Measurements from ENCODE around the gene ZBTB5. TPM values are rescaled to one million over a fixed set of nuclear protein-coding genes. Genes with fewer than 3 reads are reported as not detected.

The ZBTB5 gene
- total and polyA plus RNA-seq, 2 of the 4 experiments (the other 2 are of a cell fraction): 6.3 to 9.1 TPM

- Histone ChIP-seq H3K18ac (ENCODE audit: low read depth, low read length) (peak overlapping the region; percentile 79), H3K4ac (ENCODE audit: low read depth, low read length) (peak overlapping the region; percentile 98), H4K5ac (ENCODE audit: low read depth, low read length) (peak overlapping the region; percentile 57), H4K8ac (ENCODE audit: low read depth in 2 of 2, low read length in 2 of 2) (peak overlapping the region; percentile 76 to 87), H3K23ac (ENCODE audit: low read depth, low read length) (peak overlapping the region; percentile 97), H3K36me3 (ENCODE audit: control insufficient read depth, insufficient read depth, low read length) (no peaks in the 10 kb centered on the region), H3K9me3 (ENCODE audit: control insufficient read depth, insufficient read depth, low read length) (no peaks in the 10 kb centered on the region; the same call in 1 of the 2 replicates), H3K4me1 (ENCODE audit: control insufficient read depth, insufficient read depth, low read length) (peaks cover 5% of the 10 kb centered on the region), H4K20me1 (ENCODE audit: insufficient read depth, low read length) (no peaks in the 10 kb centered on the region), H2BK20ac (ENCODE audit: low read depth, low read length) (peak overlapping the region; percentile 91), H2AK5ac (ENCODE audit: low read depth, low read length) (peak overlapping the region; percentile 93), H3K4me2 (ENCODE audit: low read depth, low read length) (peak overlapping the region; percentile 79), H2BK5ac (ENCODE audit: low read depth, low read length, poor library complexity, severe bottlenecking) (peak overlapping the region; percentile 99), H3K9ac (ENCODE audit: low read depth, low read length) (peak overlapping the region; percentile 91), H3K27ac (ENCODE audit: insufficient read depth, low read length) (peak overlapping the region; percentile 90), H2BK15ac (ENCODE audit: low read depth, low read length) (peak overlapping the region; percentile 20; the same call in 1 of the 3 replicates), H3K14ac (replicated peaks; ENCODE audit: low read depth, low read length) (peak overlapping the region; percentile 99), H3K4me3 (ENCODE audit: insufficient read depth, low read depth, low read length) (peak overlapping the region; percentile 43), H3K56ac (ENCODE audit: extremely low read depth, insufficient read depth, low read length) (peak overlapping the region; percentile 98), H4K91ac (ENCODE audit: insufficient read depth, low read depth, low read length) (peak overlapping the region; percentile 93), H3K79me1 (ENCODE audit: low read depth in 1 of 2, low read length in 2 of 2) (no peaks in the 10 kb centered on the region), H2BK120ac (ENCODE audit: low read depth, low read length) (peak overlapping the region; percentile 96), H3K9me1 (ENCODE audit: insufficient read depth, low read length) (peaks cover 3% of the 10 kb centered on the region), H2AFZ (replicated peaks; ENCODE audit: low read length, poor library complexity) (peak overlapping the region; percentile 27), H3K27me3 (ENCODE audit: control insufficient read depth, insufficient read depth, low read length) (no peaks in the 10 kb centered on the region; the same call in 1 of the 2 replicates), H2AK9ac (replicated peaks; ENCODE audit: low read depth, low read length, poor library complexity) (peak overlapping the region; percentile 57)
- intact Hi-C loops (cut with micrococcal nuclease) (no loop called here), dilution Hi-C loops (cut with HindIII; ENCODE audit: low sequenced_read_pairs, unreplicated experiment) (no loop called here), in situ Hi-C loops (cut with MboI; ENCODE audit: low sequenced_read_pairs) (no loop called here)
- CTCF ChIA-PET: no interaction called here
- DNase-seq (peak; percentile 95), ATAC-seq (ENCODE audit: low read depth) (peak; percentile 96)
- POLR2A ChIA-PET (ENCODE audit: unreplicated experiment): no interaction called here
- no TSS peak for BruUV-seq (replicated peaks)
- peak; percentile 11; the same call in 1 of the 2 replicates for TF ChIP-seq CEBPB (IDR thresholded peaks at IDR 0.05; ENCODE audit: low read depth, low read length)
- TF ChIP-seq RCOR1 (IDR thresholded peaks at IDR 0.05; ENCODE audit: insufficient replicate concordance, low read length): no peak
- 0 out of 2 replicates have a peak, but pooled peaks have one; percentile 41 for TF ChIP-seq MAFK (IDR thresholded peaks at IDR 0.05; ENCODE audit: low read depth, low read length)
- TF ChIP-seq NFE2L2 (IDR thresholded peaks at IDR 0.05; ENCODE audit: low read depth, low read length): peak; percentile 58; the same call in 1 of the 2 replicates
- TF ChIP-seq SMC3 (IDR thresholded peaks at IDR 0.05; ENCODE audit: low read depth, low read length): no peak
- no peak for TF ChIP-seq BHLHE40 (IDR thresholded peaks at IDR 0.05; ENCODE audit: low read depth, low read length)
- WGBS, 2 experiments (ENCODE audit: extremely low coverage in 2 of 2, insufficient read length in 1 of 2): 33% methylated on average over 3 of the region's 7 CpGs; no CpG with 5 or more reads in 1 of the 2 experiments
Measured at GRCh38 chr9:37471942-37472684, 6.9 kb upstream of the ZBTB5 start.

Data from IMR-90 (cell line).